ENCODE measurements around the gene TNFRSF1A. TPM values are rescaled to one million over a fixed set of nuclear protein-coding genes. Genes with fewer than 3 reads are reported as not detected.
"Not testable (repeated sequence)": the region's sequence is repeated elsewhere in the genome, so short reads cannot be mapped to it uniquely, and the experiment has no call there.

The TNFRSF1A gene
- total RNA-seq, 1 donor from 2014 or later = 69.2 TPM

DNA sequence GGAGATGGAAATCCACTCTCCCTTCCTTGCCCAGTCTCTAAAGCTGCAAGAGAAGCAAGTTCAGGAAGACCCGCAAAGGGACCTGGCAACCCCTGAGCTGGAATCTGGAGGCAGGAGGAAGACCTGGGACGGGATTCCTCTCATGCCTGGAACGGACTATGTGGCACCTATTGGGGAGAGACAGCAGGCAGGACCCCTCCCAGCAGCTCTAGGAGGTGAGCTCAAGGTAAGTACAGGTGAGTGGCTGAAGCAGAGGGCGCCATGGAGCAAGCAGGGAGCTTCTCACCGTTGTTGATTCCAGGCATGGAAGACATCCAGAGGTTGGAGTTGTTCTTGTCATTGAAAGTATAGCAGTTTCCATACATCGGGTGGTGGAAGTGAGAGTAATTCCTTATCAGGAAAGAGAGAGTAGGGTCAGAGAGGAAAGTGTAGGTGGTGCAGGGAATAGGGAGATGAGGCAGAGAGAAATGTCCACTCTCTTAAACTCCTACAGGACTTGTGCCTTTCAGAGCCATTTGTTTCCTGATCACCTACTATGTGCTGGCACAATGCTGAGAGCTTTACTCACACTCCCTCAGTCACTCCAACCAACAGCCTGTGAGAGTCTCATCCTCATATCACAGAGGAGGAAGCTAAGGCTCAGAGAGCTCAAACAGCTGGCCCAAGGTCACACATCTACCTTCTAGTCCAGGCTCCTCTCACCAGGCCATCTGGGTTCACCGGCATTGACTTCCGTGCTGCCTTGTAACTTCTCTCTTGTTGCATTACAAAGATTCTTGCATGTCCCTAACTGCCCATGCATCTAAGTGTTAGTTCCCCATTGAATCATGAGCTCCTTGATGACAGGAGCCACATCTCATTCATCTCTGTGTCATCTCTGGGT is 13.9 kb upstream of the TNFRSF1A start:
- DNase-seq = no peak

- DNase-seq = no peak
Measured at GRCh38 chr12:6354495-6355393, 12.9 kb upstream of the TNFRSF1A start.

DNA sequence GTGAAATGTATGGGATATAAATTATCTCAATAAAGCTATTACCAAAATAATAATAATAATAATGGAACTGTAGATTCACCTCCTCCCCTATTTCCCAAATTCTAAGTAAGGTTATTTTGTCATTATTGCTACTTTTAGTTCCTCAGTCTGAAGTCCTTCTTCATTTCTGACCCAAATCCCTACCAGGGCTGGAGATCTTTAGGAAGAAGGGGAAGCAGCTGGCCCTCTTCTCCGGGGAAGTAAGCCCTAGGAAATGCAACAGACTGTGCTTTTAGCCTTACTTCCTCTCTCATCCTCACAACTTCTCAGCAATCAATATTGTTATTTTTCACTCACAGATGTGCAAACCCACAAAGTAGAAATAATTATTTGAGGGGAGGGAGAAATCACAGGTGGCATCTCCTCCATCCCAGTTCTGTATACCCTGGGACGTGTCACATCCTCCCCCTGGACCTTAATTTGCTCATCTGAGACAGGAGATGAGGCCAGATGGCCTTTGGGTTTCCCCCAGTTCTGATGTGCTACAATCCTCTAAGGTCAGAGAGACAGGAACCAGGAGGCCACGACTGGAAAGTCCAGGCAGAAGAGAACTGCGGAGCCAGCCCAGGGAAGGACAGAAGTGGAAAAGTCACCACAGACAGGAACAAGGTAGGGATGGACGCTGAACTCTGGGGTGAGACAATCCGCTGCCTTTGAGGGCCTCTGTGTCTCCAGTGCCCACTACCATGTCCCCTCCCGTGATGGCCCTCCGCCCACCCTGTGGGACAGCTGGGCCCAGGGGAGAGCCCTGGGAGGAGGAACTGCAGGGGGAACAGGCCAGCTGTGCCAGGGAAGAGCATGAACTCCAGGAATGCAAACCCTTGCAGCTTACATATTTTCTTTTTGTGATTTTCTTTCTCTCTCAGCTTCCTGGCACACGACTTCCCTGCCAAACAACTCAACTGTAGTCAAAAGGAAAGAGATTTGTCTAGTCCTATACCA is 10.6 kb upstream of the TNFRSF1A start:
- DNase-seq = no peak

DNA sequence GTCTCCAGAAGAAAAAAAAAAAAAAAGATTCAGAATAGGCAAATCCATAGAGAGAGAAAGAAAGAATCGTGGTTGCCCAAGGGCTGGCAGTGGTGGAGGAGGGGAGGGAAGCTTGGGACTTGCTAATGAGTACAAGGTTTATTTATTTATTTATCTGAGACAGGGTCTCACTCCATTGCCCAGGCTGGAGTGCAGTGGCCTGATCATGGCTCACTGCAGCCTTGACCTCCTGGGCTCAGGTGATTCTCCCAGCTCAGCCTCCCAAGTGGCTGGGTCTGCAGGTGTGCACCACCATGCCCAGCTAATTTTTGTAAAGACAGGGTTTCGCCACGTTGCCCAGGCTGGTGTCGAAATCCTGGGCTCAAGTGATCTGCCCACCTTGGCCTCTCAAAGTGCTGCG is 9.7 kb upstream of the TNFRSF1A start:
- DNase-seq = no peak

DNA sequence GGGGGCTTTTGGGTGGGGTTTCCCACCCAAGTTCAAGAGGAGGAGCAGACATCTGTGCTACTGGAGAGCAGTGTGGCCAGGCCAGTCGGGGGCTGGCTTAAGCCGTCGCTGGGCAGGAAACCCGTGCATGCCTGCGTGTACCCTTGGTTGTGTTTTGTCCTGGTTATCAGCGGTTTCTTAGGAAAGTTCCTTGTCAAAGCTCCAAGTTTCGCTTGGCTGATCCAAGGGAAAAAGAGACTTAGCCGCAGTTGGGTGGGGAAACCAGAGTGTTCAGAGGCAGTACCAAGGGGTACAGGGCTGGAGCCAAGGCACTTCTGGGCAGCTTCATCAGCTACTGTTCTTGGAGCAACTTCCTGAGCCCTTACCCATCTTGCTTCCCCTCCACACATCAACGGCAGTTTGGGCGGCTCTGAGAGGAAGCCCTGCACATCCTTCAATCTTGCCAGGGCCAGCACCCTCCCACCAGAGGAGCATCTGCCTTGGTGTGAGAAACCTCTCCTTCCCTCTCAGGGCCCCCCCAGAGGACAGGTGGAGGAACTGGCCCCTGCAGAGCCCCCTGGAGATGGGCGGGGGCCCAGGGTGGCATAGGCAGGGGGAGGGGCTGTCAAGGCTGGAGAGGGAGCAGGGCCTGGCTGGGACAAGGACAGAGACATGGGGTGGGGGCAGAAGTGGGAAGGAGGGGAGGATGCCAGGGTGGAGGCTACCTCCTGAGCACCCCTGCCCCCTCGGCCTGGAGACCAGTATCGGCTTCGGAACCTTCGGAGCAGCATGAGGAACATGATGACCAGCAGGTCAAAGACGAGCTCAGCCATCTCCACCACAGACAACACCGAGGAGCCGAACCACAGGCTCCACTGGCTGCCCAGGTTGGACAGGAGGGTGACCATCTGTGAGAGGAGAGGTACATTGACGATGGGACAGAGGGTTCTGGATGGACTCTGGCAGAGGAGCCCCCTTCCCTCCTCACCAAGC is 5.8 kb upstream of the TNFRSF1A start:
- no peak for DNase-seq

GRCh38 chr12:6346942-6347341 is 5.1 kb upstream of the TNFRSF1A start:
- no peak for DNase-seq

GRCh38 chr12:6346235-6346832 is 4.5 kb upstream of the TNFRSF1A start:
- no peak for DNase-seq

DNA sequence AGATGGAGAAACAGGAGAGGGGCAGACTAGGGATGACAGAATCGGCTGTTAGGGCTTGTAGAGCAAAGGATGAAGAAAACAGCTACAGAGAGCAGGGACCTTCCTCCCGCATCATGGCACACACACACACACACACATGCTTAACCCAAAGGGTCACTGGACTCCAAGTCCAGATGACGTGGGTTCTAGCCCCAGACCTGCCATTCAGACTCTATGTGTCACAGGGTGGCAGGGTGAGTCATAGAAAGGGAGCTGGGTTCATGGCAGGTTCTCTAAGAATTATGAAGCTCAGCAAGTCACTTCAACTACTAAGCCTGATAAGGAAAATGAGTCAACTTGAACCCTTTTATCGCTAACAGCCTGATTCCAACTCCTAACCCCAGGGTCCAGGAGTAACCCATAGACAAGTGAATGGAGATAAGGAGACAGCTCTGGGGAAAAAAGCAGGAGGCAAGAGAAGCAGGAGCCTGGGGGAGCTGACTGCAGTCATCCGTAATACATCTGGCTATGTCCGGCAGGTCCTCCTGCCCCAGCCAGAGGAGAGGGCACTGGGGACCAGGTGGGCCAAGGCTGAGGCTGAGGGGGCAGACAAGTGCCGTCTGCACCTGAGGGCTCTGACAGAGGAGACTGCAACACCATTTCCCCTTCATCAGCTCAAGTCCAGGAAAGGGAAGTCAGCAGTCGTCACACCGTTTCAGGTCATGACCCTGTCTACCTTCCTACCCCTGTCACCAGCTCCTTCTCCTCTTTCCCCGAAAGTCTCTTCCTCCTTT is 3.6 kb upstream of the TNFRSF1A start:
- no peak for DNase-seq

GRCh38 chr12:6344101-6344660 is 2.3 kb upstream of the TNFRSF1A start:
- not testable (repeated sequence) for DNase-seq

DNA sequence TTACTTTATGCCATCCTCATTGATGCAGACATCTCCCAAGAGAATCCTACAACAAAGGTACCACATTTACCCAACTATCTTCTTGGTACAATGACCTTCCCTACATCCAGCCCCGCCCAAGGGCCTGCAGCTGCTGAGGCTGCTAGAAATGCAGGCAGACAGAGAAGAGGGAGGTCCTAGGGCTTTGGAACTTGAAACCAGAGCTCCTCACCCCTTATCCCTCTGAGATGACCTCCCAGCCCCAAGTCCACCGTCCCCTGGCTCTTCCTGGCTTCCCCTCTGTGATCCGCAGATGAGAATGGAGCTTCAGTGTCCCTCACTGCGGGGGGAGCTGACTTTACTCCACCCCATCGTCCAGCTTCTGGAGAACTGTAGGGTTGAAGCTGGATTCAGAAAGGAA is 1.6 kb upstream of the TNFRSF1A start:
- DNase-seq = no peak

DNA sequence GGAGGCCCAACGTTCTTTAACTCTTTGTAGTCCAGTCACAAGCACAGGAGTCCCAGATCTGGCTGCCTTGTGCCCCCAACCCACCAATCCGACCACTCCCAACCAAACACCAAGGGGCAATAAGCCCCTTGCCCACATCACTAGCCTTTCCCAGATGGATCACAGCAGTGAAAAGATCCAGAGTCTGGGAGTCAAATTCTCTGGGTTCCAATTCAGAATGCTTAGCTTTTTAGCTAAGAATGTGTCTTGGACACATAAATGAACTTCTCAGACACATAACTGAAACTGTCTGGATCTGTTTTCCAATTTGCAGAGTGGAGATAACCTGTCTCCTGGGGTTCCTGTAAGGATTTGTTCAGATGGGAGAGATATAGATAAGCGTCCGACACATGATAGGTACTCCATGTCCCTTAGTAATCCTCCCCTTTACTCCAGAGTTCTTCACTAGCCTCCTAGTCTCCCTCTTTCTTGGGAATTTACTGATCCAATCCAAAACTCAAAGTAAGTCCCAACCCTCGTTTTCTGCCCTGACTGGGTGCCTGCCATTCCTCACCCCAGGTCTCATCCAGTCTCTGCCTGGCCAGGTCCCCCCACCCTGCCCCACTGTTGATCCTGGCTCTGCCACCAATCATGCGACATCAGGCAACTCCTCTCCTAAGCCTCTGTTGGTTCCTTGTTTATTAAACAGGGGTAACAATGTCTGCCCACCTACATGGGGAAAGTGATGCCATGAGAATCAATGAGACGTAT is 439 bp upstream of the TNFRSF1A start:
- no peak for DNase-seq

DNA sequence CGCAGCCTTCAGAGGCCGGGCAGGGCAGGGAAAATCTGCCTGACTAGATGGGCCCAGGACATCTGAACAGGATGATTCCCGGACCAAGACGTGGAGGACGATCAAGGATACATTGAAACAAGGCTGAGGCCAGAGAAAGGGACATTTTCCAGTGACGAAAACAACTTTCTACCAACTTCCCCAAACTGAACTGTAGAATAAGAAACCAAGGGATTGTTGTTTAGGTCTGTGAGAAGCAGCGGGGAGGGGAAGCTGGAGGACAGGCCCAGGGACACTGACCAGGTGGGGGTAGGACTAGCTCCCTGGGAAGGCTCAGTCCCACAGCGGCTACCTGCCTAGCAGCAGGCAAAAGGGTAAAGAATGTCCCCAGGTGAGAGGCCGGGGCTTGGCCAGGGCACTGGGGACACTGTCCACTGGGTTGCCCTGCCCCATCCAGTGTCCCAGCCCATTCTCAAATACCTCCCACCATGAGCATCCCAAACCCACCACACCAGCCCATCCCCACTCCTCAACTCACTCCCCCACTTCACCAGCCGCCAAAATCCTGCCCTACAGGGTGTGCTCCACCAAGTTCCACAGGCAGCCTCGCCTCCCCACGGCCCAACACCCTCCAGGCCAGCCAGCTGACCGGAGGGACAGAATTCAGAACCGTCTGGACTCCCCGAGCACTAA is 995 bp downstream of the TNFRSF1A start:
- DNase-seq = no peak

DNA sequence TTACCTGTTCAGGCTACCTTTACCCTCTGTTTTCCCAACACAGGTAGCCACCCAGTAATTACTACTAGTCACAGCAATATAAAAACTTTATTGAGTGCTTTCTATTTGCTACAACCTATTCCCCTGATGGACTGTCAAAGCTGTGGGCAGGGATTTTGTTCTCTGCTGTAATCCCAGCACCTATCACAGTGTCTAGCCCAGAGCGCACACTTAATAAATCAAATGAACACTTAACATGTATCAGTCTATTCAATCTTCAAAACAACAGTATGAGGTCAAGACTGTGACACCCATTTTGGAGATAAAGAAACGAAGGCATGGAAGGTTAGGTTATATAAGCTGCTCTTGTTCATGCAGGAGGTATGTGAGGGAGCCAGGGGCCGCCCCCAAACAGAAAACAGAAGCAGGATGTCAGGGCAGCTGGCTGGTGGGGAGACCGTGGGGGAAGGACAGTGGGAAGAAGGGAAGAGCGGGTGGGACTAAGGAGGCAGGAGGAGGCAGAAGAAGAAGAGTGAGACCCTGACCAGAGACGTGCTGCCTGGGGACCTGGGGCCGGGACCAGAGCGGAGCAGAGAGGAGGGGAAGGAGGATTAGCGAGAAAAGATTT is 1.7 kb downstream of the TNFRSF1A start:
- no peak for DNase-seq

GRCh38 chr12:6338955-6339354 is 2.9 kb downstream of the TNFRSF1A start:
- no peak for DNase-seq

DNA sequence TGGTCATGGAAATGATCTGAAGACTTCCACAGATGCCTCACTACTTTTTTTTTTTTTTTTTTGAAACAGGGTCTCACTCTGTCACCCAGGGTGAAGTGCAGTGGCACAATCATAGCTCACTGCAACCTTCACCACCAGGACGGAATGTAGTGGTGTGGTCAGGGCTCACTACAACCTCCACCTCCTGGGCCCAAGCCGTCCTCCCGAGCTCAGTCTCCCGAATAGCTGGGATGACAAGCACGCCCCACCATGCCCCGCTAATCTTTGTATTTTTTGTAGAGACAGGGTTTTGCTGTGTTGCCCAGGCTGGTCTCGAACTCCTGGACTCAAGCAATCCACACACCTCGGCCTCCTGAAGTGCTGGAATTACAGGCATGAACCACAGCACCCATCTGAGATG is 3.3 kb downstream of the TNFRSF1A start:
- DNase-seq = not testable (repeated sequence)

- DNase-seq = no peak
Measured at GRCh38 chr12:6337958-6338433, 3.9 kb downstream of the TNFRSF1A start.

Measured in skin of body (tissue), 2 donors.